GM12873 (cell line): Measurements from ENCODE around the gene KCNQ1.

Source experiments
- TF ChIP-seq, protein P1 (sequence below): IDR thresholded peaks from 2 replicates; pipeline ENCODE4 v1.5.1; 2012; ENCODE audit warnings: low read depth, mild to moderate bottlenecking, moderate library complexity, low read length, control low read depth; ENCODE audit not compliant: insufficient read depth; ENCODE audit errors: missing control alignments

Gene KCNQ1

DNA sequence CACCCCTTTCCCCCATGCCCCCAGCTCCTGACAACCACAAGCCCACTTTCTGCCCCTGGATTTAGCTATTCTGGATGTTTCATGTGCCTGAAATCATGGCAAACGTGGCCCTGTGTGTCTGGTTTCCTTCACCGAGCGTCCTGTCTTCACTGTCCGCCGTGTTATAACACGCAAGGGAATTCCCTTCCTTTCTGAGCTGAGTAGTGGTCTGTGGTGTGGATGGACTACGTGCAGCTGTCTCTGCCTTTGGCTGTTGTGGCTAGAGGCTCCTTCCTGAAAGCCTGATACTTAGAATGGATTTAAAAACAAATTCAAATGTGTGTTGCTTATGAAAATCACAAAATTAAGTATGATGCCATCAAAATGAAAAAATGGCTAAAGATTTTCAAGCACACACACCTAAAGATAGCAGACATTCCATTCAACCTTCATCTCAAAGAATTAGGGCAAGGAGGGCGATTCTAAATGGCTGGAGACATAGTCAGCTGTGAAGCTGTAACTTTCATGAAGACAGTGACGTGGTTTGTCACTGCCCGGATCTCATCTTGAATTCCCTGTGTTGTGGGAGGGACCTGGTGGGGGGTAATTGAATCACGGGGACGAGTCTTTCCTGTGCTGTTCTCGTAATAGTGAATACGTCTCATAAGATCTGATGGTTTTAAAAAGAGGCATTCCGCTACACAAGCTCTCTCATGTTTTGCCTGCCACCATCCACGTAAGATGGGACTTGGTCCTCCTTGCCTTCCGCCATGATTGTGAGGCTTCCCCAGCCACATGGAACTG lies 30.5 kb downstream of the KCNQ1 start:
- TF ChIP-seq, protein P1, sequence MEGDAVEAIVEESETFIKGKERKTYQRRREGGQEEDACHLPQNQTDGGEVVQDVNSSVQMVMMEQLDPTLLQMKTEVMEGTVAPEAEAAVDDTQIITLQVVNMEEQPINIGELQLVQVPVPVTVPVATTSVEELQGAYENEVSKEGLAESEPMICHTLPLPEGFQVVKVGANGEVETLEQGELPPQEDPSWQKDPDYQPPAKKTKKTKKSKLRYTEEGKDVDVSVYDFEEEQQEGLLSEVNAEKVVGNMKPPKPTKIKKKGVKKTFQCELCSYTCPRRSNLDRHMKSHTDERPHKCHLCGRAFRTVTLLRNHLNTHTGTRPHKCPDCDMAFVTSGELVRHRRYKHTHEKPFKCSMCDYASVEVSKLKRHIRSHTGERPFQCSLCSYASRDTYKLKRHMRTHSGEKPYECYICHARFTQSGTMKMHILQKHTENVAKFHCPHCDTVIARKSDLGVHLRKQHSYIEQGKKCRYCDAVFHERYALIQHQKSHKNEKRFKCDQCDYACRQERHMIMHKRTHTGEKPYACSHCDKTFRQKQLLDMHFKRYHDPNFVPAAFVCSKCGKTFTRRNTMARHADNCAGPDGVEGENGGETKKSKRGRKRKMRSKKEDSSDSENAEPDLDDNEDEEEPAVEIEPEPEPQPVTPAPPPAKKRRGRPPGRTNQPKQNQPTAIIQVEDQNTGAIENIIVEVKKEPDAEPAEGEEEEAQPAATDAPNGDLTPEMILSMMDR, result no peak

DNA sequence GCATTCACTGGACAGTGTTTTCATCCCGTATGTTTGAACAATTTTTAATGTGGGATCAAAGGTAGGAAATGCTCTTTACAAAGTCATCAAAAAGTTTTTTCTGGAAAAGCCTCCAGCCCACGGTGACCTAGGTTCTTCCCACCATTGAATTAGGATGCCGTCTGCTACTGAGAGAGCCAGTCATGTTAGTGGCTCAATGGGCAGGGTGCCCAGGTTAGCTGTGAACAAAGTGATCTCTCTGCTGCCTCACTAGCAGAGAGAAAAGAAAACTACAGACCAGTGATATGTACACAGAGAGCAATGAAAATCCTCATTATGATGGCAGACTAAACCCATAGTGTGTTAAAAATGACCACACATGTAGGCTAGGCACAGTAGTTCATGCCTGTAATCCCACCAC lies 32.4 kb downstream of the KCNQ1 start:
- TF ChIP-seq, protein P1, result no peak

DNA sequence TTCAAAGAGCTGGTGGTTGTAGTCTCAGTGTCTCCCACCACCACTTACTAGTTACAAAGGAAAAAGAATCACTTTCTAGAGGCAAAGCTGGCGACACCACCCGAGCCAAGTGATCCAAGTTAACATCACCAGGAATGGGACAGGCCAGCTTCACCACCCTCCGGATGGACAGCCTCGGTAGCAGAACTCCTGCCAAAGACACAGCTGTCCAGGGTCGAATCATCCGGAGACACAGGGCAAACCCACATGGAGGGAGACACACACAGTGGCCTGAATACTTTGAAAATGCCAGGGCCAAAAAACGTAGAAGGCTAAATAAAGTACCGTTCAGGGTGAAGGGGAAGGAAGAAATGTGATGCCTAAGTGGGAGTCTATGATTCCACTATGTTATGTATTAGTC lies 33.1 kb downstream of the KCNQ1 start:
- TF ChIP-seq, protein P1, result no peak

DNA sequence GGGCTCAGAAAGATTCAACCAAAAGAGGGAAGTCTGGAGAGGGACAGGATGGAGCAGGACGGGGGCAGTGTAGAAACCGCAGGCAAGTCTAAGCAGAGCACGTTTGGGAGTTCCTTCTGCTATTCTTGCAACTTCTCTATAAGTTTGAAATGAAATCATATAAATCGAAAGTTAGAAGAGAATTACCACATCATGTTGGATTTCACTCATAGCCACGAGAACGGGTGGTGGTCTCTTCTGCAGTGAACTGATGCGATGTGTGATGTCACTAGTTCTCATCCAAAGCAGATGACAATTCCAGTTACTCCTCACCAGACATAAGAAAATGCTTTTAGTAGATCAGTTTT lies 36.0 kb downstream of the KCNQ1 start:
- TF ChIP-seq, protein P1, result no peak

DNA sequence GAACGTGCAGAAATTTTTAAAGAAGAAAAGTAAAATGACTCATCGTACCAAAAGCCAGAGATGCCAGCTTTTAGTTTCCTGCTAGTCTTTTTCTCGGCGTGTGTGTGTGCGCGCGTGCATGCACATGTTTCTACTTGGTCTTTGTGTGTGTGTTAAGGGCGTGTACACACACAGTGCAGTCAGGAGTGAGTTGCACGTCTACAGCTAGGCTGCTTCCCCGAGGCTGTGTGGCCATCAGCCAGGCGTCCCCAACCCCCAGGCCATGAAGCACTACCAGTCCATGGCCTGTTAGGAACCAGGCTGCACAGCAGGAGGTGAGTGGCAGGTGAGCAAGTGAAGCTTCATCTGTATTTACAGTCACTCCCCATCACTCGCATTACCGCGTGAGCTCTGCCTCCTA lies 36.4 kb downstream of the KCNQ1 start:
- TF ChIP-seq, protein P1, result no peak

DNA sequence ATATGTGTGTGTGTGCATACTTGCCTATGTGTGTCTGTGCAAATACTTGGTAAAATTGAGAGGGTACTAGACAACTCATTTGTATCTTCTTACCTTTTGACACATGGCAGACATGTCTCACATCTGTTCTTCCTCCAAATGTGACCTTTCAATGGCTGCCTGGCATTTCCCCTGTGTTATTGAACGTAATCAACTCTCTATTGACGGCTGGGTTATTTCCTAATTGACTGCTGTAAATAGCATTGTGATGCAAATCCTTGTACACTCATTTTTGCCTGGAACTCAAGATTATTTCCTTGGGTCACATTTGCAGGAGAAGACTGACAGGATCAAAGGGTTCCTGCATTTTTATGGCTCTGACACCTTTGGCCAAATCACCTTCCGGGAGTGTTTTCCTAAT lies 37.4 kb downstream of the KCNQ1 start:
- TF ChIP-seq, protein P1, result no peak

DNA sequence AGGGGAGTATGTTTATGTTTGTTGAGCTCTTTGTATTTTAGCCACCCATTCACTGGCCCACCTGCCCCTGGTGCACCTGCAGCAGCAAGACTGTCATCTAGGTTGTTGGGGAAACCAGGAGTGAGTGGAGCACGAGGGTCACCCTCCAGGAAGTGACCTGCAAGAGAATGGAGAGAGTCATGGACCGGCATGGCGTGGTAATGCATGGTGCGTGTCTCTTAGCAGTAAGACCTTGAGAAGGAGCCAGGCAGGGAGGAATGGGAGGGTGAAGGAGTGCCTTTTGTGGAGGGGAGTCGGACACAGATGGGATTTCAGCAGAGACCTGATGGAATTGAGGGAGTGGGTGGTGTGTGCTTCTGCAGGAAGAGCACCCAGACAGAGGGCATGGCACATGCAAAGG lies 37.9 kb downstream of the KCNQ1 start:
- TF ChIP-seq, protein P1, result no peak
